ENCODE results near the gene LARP1. TPM values are rescaled to one million over a fixed set of nuclear protein-coding genes. Genes with fewer than 3 reads are reported as not detected.

The LARP1 gene
- total RNA-seq, 2 donors from 2014 or later = 83.9 to 163 TPM

DNA sequence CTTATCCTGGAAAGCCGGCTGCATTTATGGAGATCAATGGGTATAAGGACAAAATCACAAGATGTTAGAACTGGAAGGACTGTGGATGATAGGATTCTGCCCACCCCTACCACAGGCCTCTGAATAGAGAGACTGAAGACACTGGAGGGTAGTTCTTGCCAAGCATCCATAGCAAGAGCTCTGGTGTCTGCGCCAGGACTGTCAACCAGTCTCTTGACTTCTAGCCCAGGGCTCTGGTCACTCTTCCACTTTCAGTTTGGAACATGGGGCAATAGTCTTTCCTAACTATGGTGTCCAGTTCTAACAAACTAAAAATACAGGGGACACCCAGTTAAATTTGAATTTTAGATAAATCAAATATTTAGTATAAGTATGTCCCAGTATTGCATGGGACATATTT lies 23.4 kb downstream of the LARP1 start:
- Histone ChIP-seq H3K4me3 (no peak overlapping the region), H3K27ac (no peak overlapping the region), H3K36me3 (no peaks in the 10 kb centered on the region), H3K9me3 (no peaks in the 10 kb centered on the region), H3K27me3 (replicated peaks; ENCODE audit: insufficient read depth) (no peaks in the 10 kb centered on the region), H3K4me1 (replicated peaks) (peaks cover 4% of the 10 kb centered on the region)
- intact Hi-C loops (cut with DNase I) = no loop called here
- WGBS = 90% methylated on average over 2 of the region's 2 CpGs
- no peak for DNase-seq (ENCODE audit: low spot score)
- TF ChIP-seq, protein P1, sequence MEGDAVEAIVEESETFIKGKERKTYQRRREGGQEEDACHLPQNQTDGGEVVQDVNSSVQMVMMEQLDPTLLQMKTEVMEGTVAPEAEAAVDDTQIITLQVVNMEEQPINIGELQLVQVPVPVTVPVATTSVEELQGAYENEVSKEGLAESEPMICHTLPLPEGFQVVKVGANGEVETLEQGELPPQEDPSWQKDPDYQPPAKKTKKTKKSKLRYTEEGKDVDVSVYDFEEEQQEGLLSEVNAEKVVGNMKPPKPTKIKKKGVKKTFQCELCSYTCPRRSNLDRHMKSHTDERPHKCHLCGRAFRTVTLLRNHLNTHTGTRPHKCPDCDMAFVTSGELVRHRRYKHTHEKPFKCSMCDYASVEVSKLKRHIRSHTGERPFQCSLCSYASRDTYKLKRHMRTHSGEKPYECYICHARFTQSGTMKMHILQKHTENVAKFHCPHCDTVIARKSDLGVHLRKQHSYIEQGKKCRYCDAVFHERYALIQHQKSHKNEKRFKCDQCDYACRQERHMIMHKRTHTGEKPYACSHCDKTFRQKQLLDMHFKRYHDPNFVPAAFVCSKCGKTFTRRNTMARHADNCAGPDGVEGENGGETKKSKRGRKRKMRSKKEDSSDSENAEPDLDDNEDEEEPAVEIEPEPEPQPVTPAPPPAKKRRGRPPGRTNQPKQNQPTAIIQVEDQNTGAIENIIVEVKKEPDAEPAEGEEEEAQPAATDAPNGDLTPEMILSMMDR (IDR thresholded peaks at IDR 0.05) = no peak
- no peak for TF ChIP-seq POLR2AphosphoS5 (IDR thresholded peaks at IDR 0.05)
- TF ChIP-seq POLR2A (IDR thresholded peaks at IDR 0.05) = no peak

GRCh38 chr5:154779105-154779504 lies 23.9 kb downstream of the LARP1 start:
- Histone ChIP-seq H3K9me3 (no peaks in the 10 kb centered on the region), H3K27ac (no peak overlapping the region), H3K4me1 (replicated peaks) (peaks cover 4% of the 10 kb centered on the region), H3K36me3 (no peaks in the 10 kb centered on the region), H3K4me3 (no peak overlapping the region), H3K27me3 (replicated peaks; ENCODE audit: insufficient read depth) (no peaks in the 10 kb centered on the region)
- no peak for DNase-seq (ENCODE audit: low spot score)
- TF ChIP-seq POLR2AphosphoS5 (IDR thresholded peaks at IDR 0.05) (no peak), POLR2A (IDR thresholded peaks at IDR 0.05) (no peak)
- TF ChIP-seq, protein P1 (IDR thresholded peaks at IDR 0.05) = no peak
- WGBS = 72% methylated on average over 4 of the region's 4 CpGs
- intact Hi-C loops (cut with DNase I) = no loop called here

- no peak for TF ChIP-seq POLR2AphosphoS5 (IDR thresholded peaks at IDR 0.05)
- TF ChIP-seq, protein P1 (IDR thresholded peaks at IDR 0.05) = no peak
- TF ChIP-seq POLR2A (IDR thresholded peaks at IDR 0.05) = no peak
- 73% methylated on average over 1 of the region's 1 CpG for WGBS
- Histone ChIP-seq H3K9me3 (no peaks in the 10 kb centered on the region), H3K27ac (no peak overlapping the region), H3K27me3 (replicated peaks; ENCODE audit: insufficient read depth) (no peaks in the 10 kb centered on the region), H3K4me1 (replicated peaks) (peaks cover 4% of the 10 kb centered on the region), H3K4me3 (no peak overlapping the region), H3K36me3 (no peaks in the 10 kb centered on the region)
- no peak for DNase-seq (ENCODE audit: low spot score)
- intact Hi-C loops (cut with DNase I) = no loop called here
These were observed 25.0 kb downstream of the LARP1 start for GRCh38 chr5:154780128-154780527.

- 70% methylated on average over 4 of the region's 4 CpGs for WGBS
- H3K4me1 ChIP-seq (replicated peaks) = peaks cover 4% of the 10 kb centered on the region
These were observed 27.1 kb downstream of the LARP1 start for GRCh38 chr5:154782326-154782725.

More at GRCh38 chr5:154782326-154782725, 27.1 kb downstream of the LARP1 start:
- Histone ChIP-seq H3K9me3 (no peaks in the 10 kb centered on the region), H3K36me3 (no peaks in the 10 kb centered on the region), H3K27me3 (replicated peaks; ENCODE audit: insufficient read depth) (no peaks in the 10 kb centered on the region), H3K27ac (no peak overlapping the region), H3K4me3 (no peak overlapping the region)
- no peak for DNase-seq (ENCODE audit: low spot score)
- intact Hi-C loops (cut with DNase I) = no loop called here
- TF ChIP-seq POLR2AphosphoS5 (IDR thresholded peaks at IDR 0.05) (no peak), POLR2A (IDR thresholded peaks at IDR 0.05) (no peak)
- TF ChIP-seq, protein P1 (IDR thresholded peaks at IDR 0.05) = no peak

Measured in prostate gland (tissue), 2 donors.